Hippocampal formation (tissue), 2 donors: Measurements from ENCODE around the gene SRCAP.

Experiments
- DNase-seq, 2 donors: peaks; one replicate each; lab custom pipeline; 2025; lab: John Stamatoyannopoulos, UW

Gene SRCAP

DNA sequence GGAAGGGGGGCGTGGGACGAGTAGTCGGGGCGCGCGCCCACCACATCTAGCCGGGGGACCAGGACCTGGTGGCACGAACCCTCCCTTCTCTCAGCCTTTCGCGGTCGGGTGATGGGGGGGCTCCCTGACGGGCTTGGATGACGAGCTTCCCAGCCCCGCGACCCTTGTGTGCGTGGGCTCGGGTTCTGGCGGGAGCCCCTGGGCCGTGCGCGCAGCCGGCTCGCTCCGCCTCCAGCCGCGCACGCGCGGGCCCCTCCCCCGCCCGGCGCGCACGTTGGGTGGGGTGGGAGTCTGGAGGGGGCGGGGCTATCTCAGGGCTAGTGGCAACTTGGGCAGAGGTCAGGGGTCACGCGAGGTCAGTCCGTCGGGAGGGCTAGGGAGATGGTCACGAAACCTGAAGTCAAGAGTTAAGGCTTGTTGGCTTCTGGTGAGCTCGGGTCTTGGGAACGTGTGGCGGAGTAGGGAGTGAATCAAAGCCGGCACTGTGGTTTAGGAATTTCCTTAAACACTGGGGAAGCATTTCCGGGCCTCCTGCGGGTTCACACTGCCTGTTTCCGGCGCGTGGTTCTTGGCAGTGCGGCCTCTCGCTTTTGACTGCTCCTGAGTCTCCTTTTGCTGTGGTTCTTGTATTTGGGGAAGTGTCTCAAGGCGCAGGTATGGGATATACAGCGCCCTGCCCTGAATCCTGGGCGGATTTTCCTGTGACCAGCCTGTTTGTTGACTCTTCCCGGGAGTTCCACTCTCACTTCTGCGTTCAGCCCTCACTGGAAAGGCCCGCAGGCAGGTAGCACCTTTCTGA is at the start of gene SRCAP:
Gene SRCAP (plus strand): TSS at position 356 of the 799 bp plus-strand sequence. CDS start 1,654 bp downstream, outside the sequence.
- DNase-seq, result peak; percentile 71 to 78

DNA sequence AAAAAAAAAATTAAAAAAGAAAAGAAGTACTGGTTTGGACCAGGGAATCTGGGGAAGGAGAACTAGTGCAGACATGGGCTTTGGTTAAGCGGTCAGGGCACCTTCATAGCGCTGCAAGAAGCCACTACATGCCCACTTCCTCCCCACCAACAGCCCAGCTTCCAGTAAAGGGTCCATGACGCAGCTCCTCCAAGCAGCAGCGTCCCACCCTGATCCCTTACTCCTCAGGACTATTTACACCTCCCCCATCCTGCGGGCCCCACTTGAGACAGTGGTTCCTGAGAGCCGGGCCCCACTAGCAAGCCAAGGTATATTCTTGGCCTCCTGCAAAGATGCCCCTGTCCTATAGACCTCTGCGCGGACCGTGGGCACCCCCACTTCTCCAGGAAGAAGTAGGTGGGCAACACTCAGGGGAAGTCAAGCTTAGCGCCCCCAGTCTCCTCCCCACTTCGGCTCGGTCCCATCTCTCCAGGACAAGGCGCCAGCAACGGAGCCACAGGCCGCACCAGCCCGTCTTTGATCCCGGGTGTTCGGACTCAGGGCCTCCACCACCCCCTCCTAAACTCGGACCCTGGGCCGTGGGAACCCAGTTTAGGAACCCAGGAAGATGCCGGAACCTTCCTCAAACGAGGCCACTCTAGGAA is 49.1 kb upstream of the SRCAP start:
- no peak for DNase-seq

DNA sequence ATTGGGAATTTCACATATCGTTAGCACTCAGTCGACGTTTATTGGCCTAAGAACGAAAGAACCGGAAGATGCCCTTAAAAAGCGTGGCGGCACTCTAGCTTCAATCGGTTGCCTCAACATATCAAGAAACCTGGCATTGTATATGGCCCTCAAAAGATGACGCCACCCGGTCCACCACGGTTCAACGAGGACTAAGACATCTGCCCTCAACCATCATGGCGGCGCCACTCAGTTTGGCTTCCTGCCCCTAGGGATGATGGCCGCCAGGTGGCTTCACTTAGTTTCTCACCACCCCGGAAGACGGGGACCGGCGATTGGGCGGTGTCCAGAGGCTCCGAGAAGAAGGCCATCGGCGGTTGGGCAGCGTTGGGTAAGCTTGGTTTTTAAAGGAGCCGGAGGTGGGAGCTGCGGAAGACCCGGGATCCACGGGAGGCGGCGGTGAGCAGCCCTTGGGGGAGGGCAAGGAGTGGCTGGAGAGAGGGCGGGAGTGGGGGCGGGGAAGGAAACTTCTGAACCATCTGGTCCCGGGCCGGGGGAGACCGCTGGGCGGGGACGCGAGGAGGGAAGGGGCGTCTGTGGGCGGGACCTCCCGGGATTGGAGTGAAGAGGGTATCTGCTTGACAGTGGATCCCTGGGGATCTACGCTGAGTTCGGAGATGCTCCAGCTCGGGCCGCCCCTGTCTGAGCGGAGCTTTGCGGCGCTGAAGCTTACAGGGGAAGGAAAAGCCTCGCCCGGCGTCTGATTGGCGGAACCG is 48.4 kb upstream of the SRCAP start, which contains the start of gene PRR14:
Gene PRR14 (plus strand): TSS at position 592 of the 755 bp plus-strand sequence. CDS start 686 bp downstream, outside the sequence.
- DNase-seq, result peak; percentile 99

DNA sequence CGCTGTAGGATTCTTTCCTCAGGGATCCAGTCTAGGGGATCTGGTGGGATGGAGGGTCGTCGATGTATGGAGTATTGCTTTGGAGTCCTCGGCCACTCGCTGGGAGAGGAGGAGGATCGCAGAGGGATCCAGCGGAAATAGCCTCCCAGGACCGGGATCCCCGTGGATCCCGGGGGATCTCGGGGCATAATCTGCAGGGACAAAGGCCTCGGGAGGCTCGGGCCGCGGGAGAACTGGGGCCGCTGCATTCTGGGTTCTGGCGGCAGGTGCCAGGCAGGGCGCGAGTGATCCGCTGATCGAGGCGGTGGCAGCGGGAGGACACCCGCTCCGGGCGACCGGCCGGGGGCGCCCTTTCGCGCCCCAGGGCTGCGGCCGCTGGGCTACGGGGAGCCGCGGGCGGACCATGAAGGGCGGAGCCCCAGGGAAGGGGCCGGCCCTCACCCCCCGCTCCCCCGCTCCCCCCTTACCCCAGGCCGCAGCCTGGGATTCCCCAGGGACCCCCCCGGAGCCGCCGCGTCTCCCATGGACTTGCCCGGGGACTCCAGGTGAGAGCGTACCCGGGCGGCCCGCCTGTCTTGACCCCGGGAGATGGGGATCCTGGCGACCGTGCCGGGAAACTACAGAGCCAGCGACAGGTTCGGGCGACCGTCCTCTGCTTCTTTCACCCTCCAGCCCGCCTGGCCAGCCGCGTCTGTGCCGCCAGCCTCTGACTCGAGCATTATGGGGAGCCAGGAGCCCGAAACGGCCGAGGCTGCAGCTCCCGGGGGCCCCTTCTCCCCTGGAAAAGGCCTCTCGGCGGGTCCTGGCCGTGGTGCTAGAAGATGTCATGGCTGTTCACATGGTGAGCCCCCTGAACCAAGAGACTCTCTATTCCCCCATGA is 47.6 kb upstream of the SRCAP start:
- peak in 1 of 2 donors; percentile 43 for DNase-seq

- no peak for DNase-seq
Measured at GRCh38 chr16:30652005-30652296, 47.0 kb upstream of the SRCAP start.

DNA sequence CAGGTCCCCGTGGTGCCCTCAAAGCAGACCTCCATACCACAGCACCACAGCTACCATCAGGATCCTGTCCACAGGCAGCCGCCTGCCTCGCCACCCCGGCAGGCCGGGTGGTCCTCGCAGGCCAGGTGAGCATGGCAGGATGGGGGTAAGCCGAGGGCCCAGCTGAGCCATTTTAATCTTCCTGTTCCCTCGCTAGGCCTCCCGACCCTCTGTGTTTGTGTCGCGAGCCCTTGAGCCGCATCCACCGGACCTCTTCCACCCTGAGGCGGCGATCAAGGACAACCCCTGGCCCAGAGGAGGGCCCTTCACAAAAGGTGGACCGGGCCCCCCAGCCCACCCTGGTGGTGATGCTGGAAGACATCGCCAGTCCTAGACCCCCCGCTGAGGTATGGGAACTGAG is 46.3 kb upstream of the SRCAP start:
- no peak for DNase-seq

- no peak for DNase-seq
Measured at GRCh38 chr16:30654856-30655255, 44.1 kb upstream of the SRCAP start.

GRCh38 chr16:30655815-30656347 is 43.1 kb upstream of the SRCAP start:
- no peak for DNase-seq

DNA sequence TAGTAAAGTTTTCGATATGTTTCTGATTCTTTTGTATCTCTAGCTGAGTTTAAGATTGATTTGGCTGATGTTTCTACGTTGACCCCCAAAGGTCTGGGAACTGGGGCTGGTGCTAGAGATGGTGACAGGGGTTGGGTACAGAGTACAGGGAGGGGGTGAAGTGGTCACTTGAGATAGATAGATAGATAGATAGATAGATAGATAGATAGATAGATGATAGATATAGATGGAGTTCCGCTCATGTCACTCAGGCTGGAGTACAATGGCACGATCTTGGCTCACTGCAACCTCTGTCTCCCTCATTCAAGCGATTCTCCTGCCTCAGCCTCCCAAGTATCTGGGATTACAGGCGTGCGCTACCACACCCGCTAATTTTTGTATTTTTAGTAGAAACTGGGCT is 42.6 kb upstream of the SRCAP start:
- no peak for DNase-seq

DNA sequence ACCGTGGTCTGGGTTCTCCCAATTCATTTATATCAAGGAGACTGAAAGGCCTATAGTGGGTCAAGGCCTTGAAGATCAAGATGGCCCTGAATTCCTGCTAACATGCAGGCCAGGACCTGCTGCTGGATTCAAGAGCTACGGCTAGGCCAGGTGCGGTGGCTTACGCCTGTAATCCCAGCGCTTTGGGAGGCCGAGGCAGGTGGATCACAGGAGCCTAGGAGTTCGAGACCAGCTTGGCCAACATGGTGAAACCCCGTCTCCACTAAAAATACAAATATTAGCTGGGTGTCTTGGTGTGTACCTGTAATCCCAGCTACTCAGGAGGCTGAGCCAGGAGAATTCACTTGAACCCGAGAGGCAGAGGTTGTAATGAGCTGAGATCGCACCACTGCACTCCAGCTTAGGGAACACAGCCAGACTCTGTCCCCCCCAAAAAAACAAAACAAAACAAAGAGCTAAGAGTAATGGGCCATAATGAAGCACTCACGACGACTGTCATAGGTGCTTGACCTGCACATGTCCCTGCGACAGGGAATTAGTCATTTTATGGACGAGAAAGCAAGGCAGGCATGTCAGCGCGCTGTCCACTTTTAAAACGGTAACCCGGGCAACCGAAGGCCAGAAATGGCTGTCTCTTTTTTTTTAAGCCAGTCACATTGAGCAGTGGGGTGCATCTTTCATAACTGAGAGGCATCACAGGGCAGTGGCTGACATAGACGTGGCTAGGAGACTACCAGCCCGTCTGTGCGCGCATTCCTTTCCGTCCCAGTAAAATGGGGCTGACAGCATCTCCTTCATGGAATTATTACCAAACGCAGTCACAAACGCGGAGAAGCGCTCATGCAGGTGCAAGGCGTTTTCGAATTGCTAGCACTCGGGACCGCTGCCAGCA is 41.8 kb upstream of the SRCAP start:
- no peak for DNase-seq

DNA sequence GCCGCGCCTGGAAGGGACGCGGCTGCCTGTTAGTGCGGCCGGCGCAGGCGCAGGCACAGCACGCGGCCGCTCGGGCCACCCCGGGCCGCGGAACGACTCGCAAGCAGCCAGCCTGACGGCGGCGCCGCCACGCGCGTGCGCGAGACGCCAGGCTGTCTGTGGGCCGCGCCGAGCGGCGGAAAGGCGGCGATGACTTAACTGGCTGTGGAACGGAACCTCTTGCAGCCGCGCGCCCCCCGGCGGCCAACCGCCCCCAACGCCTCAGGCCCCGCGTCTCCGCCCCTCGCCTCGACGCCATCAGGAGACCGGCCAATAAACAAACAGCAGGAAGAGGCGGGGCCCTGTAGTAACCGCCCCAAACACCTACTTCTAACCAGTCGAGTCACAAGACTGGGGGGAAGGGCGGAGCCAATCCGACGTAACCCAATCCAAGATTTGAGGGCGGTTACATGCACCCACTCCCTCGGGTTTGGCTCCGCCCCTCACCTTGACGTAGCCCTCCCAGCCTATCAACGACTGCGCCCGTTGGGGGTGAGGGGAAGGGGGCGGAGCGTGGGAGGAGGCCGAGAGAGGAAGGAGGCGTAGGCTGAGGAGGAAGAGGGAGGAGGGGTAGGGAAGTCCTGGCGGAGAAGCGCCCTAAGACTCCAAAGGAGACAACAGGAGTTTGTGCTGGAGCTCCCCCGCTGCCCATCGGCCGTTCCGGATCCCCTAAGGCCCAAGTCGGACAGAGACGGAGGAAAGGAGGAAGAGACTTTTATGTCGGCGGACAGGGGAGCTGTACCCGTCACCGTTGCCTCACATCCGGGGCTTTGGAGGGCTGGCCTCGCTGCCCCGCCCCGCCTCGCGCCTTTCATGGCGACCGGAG is 40.9 kb upstream of the SRCAP start, which contains the start of gene FBRS:
Gene FBRS (plus strand): TSS at position 566 of the 865 bp plus-strand sequence. CDS start 1,088 bp downstream, outside the sequence.
- DNase-seq, result peak; percentile 100

- DNase-seq, result peak; percentile 92 to 99
Measured at GRCh38 chr16:30658731-30659506, 40.1 kb upstream of the SRCAP start.

DNA sequence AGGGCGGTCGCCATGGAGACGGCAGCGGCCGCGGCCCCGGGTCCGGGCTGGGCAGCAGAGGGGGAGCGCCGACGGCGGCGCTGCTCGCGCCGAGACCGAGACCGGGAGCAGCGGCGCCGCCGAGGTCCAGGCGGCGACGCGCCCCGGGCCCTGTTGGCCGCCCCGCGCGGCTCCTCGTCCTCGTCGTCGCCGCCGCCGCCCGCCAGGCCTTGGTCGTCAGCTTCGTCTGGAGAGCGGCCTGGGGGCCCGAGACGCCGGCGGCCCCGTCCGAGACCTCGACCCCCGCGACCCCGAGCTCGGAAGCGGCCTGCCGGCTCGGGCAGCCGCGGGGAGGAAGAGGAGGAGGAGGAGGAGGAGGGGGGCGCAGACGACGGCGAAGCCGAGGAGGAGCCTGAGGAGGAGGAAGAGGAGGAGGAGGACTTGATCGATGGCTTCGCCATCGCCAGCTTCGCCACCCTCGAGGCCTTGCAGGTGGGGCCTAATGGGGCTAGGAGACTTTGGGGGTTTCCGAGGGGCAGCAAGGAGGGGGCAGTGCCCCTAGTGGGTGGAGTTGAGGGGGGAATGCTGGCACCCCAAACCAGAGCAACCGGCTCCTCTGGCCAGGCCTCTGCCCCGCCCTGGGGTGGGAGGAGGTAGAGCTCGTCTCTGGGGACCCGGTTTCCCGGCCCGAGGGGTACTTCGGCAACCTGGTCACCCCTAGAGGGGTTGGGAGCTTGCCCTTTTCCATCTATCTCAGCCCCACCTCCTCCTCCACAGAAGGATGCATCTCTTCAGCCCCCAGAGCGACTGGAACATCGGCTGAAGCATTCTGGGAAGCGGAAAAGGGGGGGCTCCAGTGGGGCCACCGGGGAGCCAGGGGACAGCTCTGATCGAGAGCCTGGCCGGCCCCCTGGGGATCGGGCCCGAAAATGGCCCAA is 39.2 kb upstream of the SRCAP start:
- DNase-seq, result no peak

GRCh38 chr16:30660424-30661261 is 38.3 kb upstream of the SRCAP start:
- no peak for DNase-seq

- no peak for DNase-seq
Measured at GRCh38 chr16:30662449-30662848, 36.5 kb upstream of the SRCAP start.

GRCh38 chr16:30663038-30663437 is 35.9 kb upstream of the SRCAP start:
- no peak for DNase-seq
